22Rv1 (cell line): ENCODE results near the gene SCAPER.

ENCODE experiments used
- ZFX ChIP-seq: fragments of 450-650 bp; IDR thresholded peaks from 2 replicates; pipeline ENCODE4 v1.6.1; 2017; ENCODE audit warnings: antibody characterized with exemption, borderline replicate concordance
- TF ChIP-seq, protein P1 (sequence below): fragments of 450-650 bp; IDR thresholded peaks from 2 replicates; pipeline ENCODE4 v1.5.1; 2017; ENCODE audit warnings: mild to moderate bottlenecking

DNA sequence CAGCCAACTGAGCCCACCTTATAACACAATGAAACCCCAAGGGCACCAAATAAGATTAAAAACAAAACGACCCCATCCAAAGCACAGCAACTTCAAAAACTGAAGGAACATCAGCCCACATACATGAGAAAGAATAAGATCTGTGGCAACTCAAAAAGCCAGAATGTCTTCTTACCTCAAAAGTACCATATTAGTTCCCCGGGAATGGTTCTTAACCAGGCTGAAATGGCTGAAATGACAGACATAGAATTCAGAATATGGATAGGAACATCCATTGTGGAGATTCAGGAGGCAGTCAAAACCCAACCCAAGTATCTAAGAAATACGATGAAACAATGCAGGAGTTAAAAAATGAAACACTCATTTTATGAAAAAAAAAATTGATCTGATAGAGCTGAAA is 222.3 kb downstream of the SCAPER start:
- TF ChIP-seq, protein P1, sequence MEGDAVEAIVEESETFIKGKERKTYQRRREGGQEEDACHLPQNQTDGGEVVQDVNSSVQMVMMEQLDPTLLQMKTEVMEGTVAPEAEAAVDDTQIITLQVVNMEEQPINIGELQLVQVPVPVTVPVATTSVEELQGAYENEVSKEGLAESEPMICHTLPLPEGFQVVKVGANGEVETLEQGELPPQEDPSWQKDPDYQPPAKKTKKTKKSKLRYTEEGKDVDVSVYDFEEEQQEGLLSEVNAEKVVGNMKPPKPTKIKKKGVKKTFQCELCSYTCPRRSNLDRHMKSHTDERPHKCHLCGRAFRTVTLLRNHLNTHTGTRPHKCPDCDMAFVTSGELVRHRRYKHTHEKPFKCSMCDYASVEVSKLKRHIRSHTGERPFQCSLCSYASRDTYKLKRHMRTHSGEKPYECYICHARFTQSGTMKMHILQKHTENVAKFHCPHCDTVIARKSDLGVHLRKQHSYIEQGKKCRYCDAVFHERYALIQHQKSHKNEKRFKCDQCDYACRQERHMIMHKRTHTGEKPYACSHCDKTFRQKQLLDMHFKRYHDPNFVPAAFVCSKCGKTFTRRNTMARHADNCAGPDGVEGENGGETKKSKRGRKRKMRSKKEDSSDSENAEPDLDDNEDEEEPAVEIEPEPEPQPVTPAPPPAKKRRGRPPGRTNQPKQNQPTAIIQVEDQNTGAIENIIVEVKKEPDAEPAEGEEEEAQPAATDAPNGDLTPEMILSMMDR, result no peak
- no peak for TF ChIP-seq ZFX
